HEK293 (cell line): ENCODE data around the gene DEF6.

Experiments
- ELK4 ChIP-seq: IDR thresholded peaks from 2 replicates; pipeline ENCODE4 v1.6.1; 2011; ENCODE audit warnings: mild to moderate bottlenecking, low read depth, low read length, borderline replicate concordance
- KLF9 ChIP-seq: fragments of 450-650 bp; formaldehyde crosslinking; IDR thresholded peaks from 2 replicates; pipeline ENCODE4 v1.5.1; 2016; ENCODE audit warnings: missing biosample characterization, missing genetic modification characterization, low read depth
- YY1 ChIP-seq: fragments of 450-650 bp; formaldehyde crosslinking; IDR thresholded peaks from 2 replicates; pipeline ENCODE4 v1.5.1; 2018; ENCODE audit warnings: missing biosample characterization, missing genetic modification characterization
- ZBTB17 ChIP-seq: fragments of 450-650 bp; formaldehyde crosslinking; IDR thresholded peaks from 2 replicates; pipeline ENCODE4 v1.5.1; 2016; ENCODE audit warnings: missing biosample characterization, missing genetic modification characterization
- ZBTB48 ChIP-seq: fragments of 450-650 bp; formaldehyde crosslinking; IDR thresholded peaks from 2 replicates; pipeline ENCODE4 v1.5.1; 2016; ENCODE audit warnings: missing biosample characterization, missing genetic modification characterization
- ZNF121 ChIP-seq: fragments of 450-650 bp; formaldehyde crosslinking; IDR thresholded peaks from 2 replicates; pipeline ENCODE4 v1.5.1; 2016; ENCODE audit warnings: missing biosample characterization, missing genetic modification characterization
- ZNF248 ChIP-seq: fragments of 450-650 bp; formaldehyde crosslinking; IDR thresholded peaks from 2 replicates; pipeline ENCODE4 v1.5.1; 2017; ENCODE audit warnings: missing biosample characterization, missing genetic modification characterization
- ZNF292 ChIP-seq: fragments of 450-650 bp; formaldehyde crosslinking; IDR thresholded peaks from 2 replicates; pipeline ENCODE4 v1.5.1; 2016; ENCODE audit warnings: low read depth, missing biosample characterization, missing genetic modification characterization, borderline replicate concordance
- ZNF488 ChIP-seq: fragments of 450-650 bp; formaldehyde crosslinking; IDR thresholded peaks from 2 replicates; pipeline ENCODE4 v1.5.1; 2016; ENCODE audit warnings: missing biosample characterization, missing genetic modification characterization
- ZNF785 ChIP-seq: fragments of 450-650 bp; formaldehyde crosslinking; IDR thresholded peaks from 2 replicates; pipeline ENCODE4 v1.5.1; 2016; ENCODE audit warnings: missing biosample characterization, missing genetic modification characterization
- TF ChIP-seq, protein P1 (sequence below): fragments of 450-650 bp; formaldehyde crosslinking; IDR thresholded peaks from 2 replicates; pipeline ENCODE4 v1.5.1; 2016; ENCODE audit warnings: missing biosample characterization, missing genetic modification characterization
- TF ChIP-seq, protein P2 (sequence below): fragments of 450-650 bp; formaldehyde crosslinking; IDR thresholded peaks from 2 replicates; pipeline ENCODE4 v1.5.1; 2016; ENCODE audit warnings: missing biosample characterization, missing genetic modification characterization, low read depth
- TF ChIP-seq, protein P3 (sequence below): fragments of 450-650 bp; IDR thresholded peaks from 2 replicates; pipeline ENCODE4 v1.5.1; 2018; ENCODE audit warnings: missing biosample characterization, mild to moderate bottlenecking, missing genetic modification characterization
- TF ChIP-seq, protein P4 (sequence below): fragments of 450-650 bp; formaldehyde crosslinking; IDR thresholded peaks from 2 replicates; pipeline ENCODE4 v1.5.1; 2016; ENCODE audit warnings: missing biosample characterization, missing genetic modification characterization

GRCh38 chr6:35368038-35368887, 70.6 kb downstream of the DEF6 start:
- no peak for TF ChIP-seq ZNF488 (tag by site-specific recombination)
- TF ChIP-seq, protein P1, sequence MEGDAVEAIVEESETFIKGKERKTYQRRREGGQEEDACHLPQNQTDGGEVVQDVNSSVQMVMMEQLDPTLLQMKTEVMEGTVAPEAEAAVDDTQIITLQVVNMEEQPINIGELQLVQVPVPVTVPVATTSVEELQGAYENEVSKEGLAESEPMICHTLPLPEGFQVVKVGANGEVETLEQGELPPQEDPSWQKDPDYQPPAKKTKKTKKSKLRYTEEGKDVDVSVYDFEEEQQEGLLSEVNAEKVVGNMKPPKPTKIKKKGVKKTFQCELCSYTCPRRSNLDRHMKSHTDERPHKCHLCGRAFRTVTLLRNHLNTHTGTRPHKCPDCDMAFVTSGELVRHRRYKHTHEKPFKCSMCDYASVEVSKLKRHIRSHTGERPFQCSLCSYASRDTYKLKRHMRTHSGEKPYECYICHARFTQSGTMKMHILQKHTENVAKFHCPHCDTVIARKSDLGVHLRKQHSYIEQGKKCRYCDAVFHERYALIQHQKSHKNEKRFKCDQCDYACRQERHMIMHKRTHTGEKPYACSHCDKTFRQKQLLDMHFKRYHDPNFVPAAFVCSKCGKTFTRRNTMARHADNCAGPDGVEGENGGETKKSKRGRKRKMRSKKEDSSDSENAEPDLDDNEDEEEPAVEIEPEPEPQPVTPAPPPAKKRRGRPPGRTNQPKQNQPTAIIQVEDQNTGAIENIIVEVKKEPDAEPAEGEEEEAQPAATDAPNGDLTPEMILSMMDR (tag by site-specific recombination), result no peak
- TF ChIP-seq ZBTB17 (tag by site-specific recombination), result no peak
- TF ChIP-seq, protein P2, sequence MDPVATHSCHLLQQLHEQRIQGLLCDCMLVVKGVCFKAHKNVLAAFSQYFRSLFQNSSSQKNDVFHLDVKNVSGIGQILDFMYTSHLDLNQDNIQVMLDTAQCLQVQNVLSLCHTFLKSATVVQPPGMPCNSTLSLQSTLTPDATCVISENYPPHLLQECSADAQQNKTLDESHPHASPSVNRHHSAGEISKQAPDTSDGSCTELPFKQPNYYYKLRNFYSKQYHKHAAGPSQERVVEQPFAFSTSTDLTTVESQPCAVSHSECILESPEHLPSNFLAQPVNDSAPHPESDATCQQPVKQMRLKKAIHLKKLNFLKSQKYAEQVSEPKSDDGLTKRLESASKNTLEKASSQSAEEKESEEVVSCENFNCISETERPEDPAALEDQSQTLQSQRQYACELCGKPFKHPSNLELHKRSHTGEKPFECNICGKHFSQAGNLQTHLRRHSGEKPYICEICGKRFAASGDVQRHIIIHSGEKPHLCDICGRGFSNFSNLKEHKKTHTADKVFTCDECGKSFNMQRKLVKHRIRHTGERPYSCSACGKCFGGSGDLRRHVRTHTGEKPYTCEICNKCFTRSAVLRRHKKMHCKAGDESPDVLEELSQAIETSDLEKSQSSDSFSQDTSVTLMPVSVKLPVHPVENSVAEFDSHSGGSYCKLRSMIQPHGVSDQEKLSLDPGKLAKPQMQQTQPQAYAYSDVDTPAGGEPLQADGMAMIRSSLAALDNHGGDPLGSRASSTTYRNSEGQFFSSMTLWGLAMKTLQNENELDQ (tag by site-specific recombination), result no peak
- TF ChIP-seq ELK4, result no peak
- TF ChIP-seq, protein P3, sequence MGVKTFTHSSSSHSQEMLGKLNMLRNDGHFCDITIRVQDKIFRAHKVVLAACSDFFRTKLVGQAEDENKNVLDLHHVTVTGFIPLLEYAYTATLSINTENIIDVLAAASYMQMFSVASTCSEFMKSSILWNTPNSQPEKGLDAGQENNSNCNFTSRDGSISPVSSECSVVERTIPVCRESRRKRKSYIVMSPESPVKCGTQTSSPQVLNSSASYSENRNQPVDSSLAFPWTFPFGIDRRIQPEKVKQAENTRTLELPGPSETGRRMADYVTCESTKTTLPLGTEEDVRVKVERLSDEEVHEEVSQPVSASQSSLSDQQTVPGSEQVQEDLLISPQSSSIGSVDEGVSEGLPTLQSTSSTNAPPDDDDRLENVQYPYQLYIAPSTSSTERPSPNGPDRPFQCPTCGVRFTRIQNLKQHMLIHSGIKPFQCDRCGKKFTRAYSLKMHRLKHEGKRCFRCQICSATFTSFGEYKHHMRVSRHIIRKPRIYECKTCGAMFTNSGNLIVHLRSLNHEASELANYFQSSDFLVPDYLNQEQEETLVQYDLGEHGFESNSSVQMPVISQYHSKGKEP (tag by site-specific recombination), result no peak
- TF ChIP-seq ZNF292 (tag by site-specific recombination), result no peak
- TF ChIP-seq, protein P4, sequence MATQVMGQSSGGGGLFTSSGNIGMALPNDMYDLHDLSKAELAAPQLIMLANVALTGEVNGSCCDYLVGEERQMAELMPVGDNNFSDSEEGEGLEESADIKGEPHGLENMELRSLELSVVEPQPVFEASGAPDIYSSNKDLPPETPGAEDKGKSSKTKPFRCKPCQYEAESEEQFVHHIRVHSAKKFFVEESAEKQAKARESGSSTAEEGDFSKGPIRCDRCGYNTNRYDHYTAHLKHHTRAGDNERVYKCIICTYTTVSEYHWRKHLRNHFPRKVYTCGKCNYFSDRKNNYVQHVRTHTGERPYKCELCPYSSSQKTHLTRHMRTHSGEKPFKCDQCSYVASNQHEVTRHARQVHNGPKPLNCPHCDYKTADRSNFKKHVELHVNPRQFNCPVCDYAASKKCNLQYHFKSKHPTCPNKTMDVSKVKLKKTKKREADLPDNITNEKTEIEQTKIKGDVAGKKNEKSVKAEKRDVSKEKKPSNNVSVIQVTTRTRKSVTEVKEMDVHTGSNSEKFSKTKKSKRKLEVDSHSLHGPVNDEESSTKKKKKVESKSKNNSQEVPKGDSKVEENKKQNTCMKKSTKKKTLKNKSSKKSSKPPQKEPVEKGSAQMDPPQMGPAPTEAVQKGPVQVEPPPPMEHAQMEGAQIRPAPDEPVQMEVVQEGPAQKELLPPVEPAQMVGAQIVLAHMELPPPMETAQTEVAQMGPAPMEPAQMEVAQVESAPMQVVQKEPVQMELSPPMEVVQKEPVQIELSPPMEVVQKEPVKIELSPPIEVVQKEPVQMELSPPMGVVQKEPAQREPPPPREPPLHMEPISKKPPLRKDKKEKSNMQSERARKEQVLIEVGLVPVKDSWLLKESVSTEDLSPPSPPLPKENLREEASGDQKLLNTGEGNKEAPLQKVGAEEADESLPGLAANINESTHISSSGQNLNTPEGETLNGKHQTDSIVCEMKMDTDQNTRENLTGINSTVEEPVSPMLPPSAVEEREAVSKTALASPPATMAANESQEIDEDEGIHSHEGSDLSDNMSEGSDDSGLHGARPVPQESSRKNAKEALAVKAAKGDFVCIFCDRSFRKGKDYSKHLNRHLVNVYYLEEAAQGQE, result no peak
- no peak for TF ChIP-seq ZNF248 (tag by site-specific recombination)
- TF ChIP-seq KLF9 (tag by site-specific recombination), result no peak
- no peak for TF ChIP-seq YY1 (tag by site-specific recombination)
- TF ChIP-seq ZNF121 (tag by site-specific recombination), result no peak
- no peak for TF ChIP-seq ZNF785 (tag by site-specific recombination)
- TF ChIP-seq ZBTB48 (tag by site-specific recombination), result no peak
